Suprapubic skin (tissue), 4 donors: ENCODE results near the gene ERP27.

Source experiments
- EP300 ChIP-seq: sonication (generic); formaldehyde crosslinking; IDR thresholded peaks from one replicate; pipeline ENCODE4 v1.6.1; 2017; ENCODE audit warnings: antibody characterized with exemption
- POLR2A ChIP-seq, 2 donors: fragments of 450-650 bp; IDR thresholded peaks; one replicate each; pipeline ENCODE4 v1.6.1; 2017; ENCODE audit warnings: antibody characterized with exemption in 2 of 2, mild to moderate bottlenecking in 2 of 2, moderate library complexity in 2 of 2
- POLR2AphosphoS5 ChIP-seq, 3 donors: sonication (generic); formaldehyde crosslinking; IDR thresholded peaks; one replicate each; pipeline ENCODE4 v1.6.1; 2017; ENCODE audit warnings: antibody characterized with exemption in 3 of 3
- TF ChIP-seq, protein P1 (sequence below), 2 donors: fragments of 200-600 bp in 1 of 2; fragments of 450-650 bp in 1 of 2; sonication (generic) in 1 of 2; IDR thresholded peaks; one replicate each; pipeline ENCODE4 v1.5.1; 2016 to 2019; ENCODE audit warnings: antibody characterized with exemption in 2 of 2, mild to moderate bottlenecking in 1 of 2, moderate library complexity in 1 of 2

DNA sequence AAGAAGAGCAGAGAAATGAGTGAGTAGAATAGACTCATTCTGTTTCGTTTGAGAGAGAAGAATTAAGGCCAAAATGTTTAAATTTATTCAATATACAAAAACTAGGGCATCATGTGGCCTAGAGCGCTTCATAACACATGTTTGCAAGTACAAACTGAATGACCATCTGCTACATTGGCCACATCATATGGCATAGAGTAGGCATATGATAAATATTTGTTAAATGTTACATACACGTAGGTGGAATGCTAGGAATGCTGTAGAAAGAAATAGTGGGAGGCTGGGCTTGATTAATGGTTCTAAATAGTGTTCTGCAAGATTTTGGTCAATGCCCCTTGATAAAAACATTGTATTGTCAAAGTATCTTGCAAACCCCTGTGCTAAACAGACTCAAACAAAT lies 63.5 kb downstream of the ERP27 start:
- TF ChIP-seq EP300, result no peak
- no peak for TF ChIP-seq POLR2A (IDR thresholded peaks at IDR 0.05)
- TF ChIP-seq, protein P1, sequence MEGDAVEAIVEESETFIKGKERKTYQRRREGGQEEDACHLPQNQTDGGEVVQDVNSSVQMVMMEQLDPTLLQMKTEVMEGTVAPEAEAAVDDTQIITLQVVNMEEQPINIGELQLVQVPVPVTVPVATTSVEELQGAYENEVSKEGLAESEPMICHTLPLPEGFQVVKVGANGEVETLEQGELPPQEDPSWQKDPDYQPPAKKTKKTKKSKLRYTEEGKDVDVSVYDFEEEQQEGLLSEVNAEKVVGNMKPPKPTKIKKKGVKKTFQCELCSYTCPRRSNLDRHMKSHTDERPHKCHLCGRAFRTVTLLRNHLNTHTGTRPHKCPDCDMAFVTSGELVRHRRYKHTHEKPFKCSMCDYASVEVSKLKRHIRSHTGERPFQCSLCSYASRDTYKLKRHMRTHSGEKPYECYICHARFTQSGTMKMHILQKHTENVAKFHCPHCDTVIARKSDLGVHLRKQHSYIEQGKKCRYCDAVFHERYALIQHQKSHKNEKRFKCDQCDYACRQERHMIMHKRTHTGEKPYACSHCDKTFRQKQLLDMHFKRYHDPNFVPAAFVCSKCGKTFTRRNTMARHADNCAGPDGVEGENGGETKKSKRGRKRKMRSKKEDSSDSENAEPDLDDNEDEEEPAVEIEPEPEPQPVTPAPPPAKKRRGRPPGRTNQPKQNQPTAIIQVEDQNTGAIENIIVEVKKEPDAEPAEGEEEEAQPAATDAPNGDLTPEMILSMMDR (IDR thresholded peaks at IDR 0.05), result no peak
- TF ChIP-seq POLR2AphosphoS5 (IDR thresholded peaks at IDR 0.05), result no peak
